Panc1 (cell line): ENCODE results near the gene DDX11.
"Not testable (repeated sequence)": the region's sequence is repeated elsewhere in the genome, so short reads cannot be mapped to it uniquely, and the experiment has no call there.

Experiments used
- CTCF ChIP-seq: fragments of 450-650 bp; IDR thresholded peaks from 2 replicates; pipeline ENCODE4 v1.5.1; 2017; ENCODE audit warnings: mild to moderate bottlenecking
- POLR2AphosphoS5 ChIP-seq: IDR thresholded peaks from 2 replicates; pipeline ENCODE4 v1.6.1; 2012; ENCODE audit warnings: mild to moderate bottlenecking, low read depth, low read length, moderate library complexity
- REST ChIP-seq, 2 experiments: IDR thresholded peaks; 2 replicates each; pipeline ENCODE4 v1.6.1; 2011 to 2012; ENCODE audit warnings: low read depth in 2 of 2, control low read depth in 1 of 2, low read length in 1 of 2, mild to moderate bottlenecking in 1 of 2, moderate library complexity in 1 of 2; ENCODE audit not compliant: insufficient read depth in 1 of 2
- TCF7L2 ChIP-seq: IDR thresholded peaks from 2 replicates; pipeline ENCODE4 v1.6.1; 2011; ENCODE audit warnings: mild to moderate bottlenecking, low read depth, low read length, inconsistent platforms

- not testable (repeated sequence) for TF ChIP-seq CTCF; POLR2AphosphoS5; TCF7L2; REST (IDR thresholded peaks at IDR 0.05; ENCODE audit: insufficient read depth in 1 of 2, low read depth in 2 of 2, low read length in 1 of 2)
These were observed 24.2 kb downstream of the DDX11 start for GRCh38 chr12:31097819-31098218.
